LoVo (cell line): ENCODE data around the gene DNM3.

Source experiments
- DNase-seq: peaks from one replicate; pipeline ENCODE4 v3.0.0-alpha.2; 2016; ENCODE audit warnings: low spot score

The DNM3 gene

GRCh38 chr1:172238965-172239364 lies 397.7 kb downstream of the DNM3 start:
- DNase-seq: no peak

GRCh38 chr1:172239901-172240300 lies 398.6 kb downstream of the DNM3 start:
- DNase-seq: no peak

- no peak for DNase-seq
Observed at GRCh38 chr1:172241540-172241939, 400.2 kb downstream of the DNM3 start.

- DNase-seq: no peak
Observed at GRCh38 chr1:172244865-172245264, 403.6 kb downstream of the DNM3 start.

- DNase-seq: no peak
Observed at GRCh38 chr1:172245788-172246187, 404.5 kb downstream of the DNM3 start.

- no peak for DNase-seq
Observed at GRCh38 chr1:172246521-172247390, 405.5 kb downstream of the DNM3 start.

GRCh38 chr1:172251486-172251885 lies 410.2 kb downstream of the DNM3 start:
- no peak for DNase-seq

- no peak for DNase-seq
Observed at GRCh38 chr1:172252321-172252720, 411.0 kb downstream of the DNM3 start.

GRCh38 chr1:172252958-172253357 lies 411.7 kb downstream of the DNM3 start:
- no peak for DNase-seq

- DNase-seq: peak; percentile 54
Observed at GRCh38 chr1:172254521-172255222, 413.4 kb downstream of the DNM3 start.

- DNase-seq: peak; percentile 41
Observed at GRCh38 chr1:172255223-172255560, 413.9 kb downstream of the DNM3 start.

- DNase-seq: no peak
Observed at GRCh38 chr1:172265905-172266304, 424.6 kb downstream of the DNM3 start.

- no peak for DNase-seq
Observed at GRCh38 chr1:172266528-172267174, 425.4 kb downstream of the DNM3 start.

GRCh38 chr1:172268237-172268636 lies 426.9 kb downstream of the DNM3 start:
- no peak for DNase-seq

GRCh38 chr1:172269084-172269483 lies 427.8 kb downstream of the DNM3 start:
- no peak for DNase-seq

GRCh38 chr1:172269644-172270043 lies 428.3 kb downstream of the DNM3 start:
- DNase-seq: no peak

- no peak for DNase-seq
Observed at GRCh38 chr1:172270605-172271004, 429.3 kb downstream of the DNM3 start.

- no peak for DNase-seq
Observed at GRCh38 chr1:172272087-172272486, 430.8 kb downstream of the DNM3 start.

- DNase-seq: no peak
Observed at GRCh38 chr1:172273647-172274396, 432.5 kb downstream of the DNM3 start.

- DNase-seq: no peak
Observed at GRCh38 chr1:172275478-172275877, 434.2 kb downstream of the DNM3 start.

- no peak for DNase-seq
Observed at GRCh38 chr1:172276120-172276818, 435.0 kb downstream of the DNM3 start.

- DNase-seq: no peak
Observed at GRCh38 chr1:172277275-172277674, 436.0 kb downstream of the DNM3 start.
